ENCODE results near the gene POLA1.

The POLA1 gene

GRCh38 chrX:25002661-25003020 lies 308.9 kb downstream of the POLA1 start:
- no peak for DNase-seq
- Histone ChIP-seq H3K4me1 (ENCODE audit: low read length) (no peaks in the 10 kb centered on the region), H3K9ac (ENCODE audit: low read length) (no peak overlapping the region), H3K79me2 (ENCODE audit: low read length) (no peaks in the 10 kb centered on the region), H3K4me2 (ENCODE audit: low read depth, low read length) (no peak overlapping the region), H3F3A (ENCODE audit: insufficient read depth, low read length) (no peaks in the 10 kb centered on the region), H3K9me3 (replicated peaks; ENCODE audit: insufficient read depth, low read length) (no peaks in the 10 kb centered on the region), H3K27me3 (replicated peaks; ENCODE audit: insufficient read depth, low read length) (peaks cover 10% of the 10 kb centered on the region), H3K4me3 (ENCODE audit: low read length) (no peak overlapping the region), H2AFZ (ENCODE audit: low read length) (no peak overlapping the region), H4K20me1 (ENCODE audit: insufficient read depth, low read length) (no peaks in the 10 kb centered on the region), H3K9me2 (replicated peaks; ENCODE audit: insufficient read depth, low read length) (no peaks in the 10 kb centered on the region), H3K27ac (ENCODE audit: low read length) (no peak overlapping the region), H3K36me3 (replicated peaks; ENCODE audit: insufficient read depth, low read length) (no peaks in the 10 kb centered on the region)
- no peak for TF ChIP-seq CTCF (IDR thresholded peaks at IDR 0.05; ENCODE audit: low read length)
- TF ChIP-seq EZH2 (optimal IDR thresholded peaks at IDR 0.05; ENCODE audit: low read depth, low read length) = no peak
- TF ChIP-seq EZH2phosphoT487 (IDR thresholded peaks at IDR 0.05; ENCODE audit: low read length) = no peak

- H3K9ac ChIP-seq (ENCODE audit: low read length) = no peak overlapping the region
- H3K9me3 ChIP-seq (replicated peaks; ENCODE audit: insufficient read depth, low read length) = no peaks in the 10 kb centered on the region
- H3K27me3 ChIP-seq (replicated peaks; ENCODE audit: insufficient read depth, low read length) = peaks cover 16% of the 10 kb centered on the region
- DNase-seq = no peak
- H3K4me1 ChIP-seq (ENCODE audit: low read length) = no peaks in the 10 kb centered on the region
- H3K4me3 ChIP-seq (ENCODE audit: low read length) = no peak overlapping the region
- no peaks in the 10 kb centered on the region for H3F3A ChIP-seq (ENCODE audit: insufficient read depth, low read length)
- TF ChIP-seq CTCF (IDR thresholded peaks at IDR 0.05; ENCODE audit: low read length) (no peak), EZH2 (optimal IDR thresholded peaks at IDR 0.05; ENCODE audit: low read depth, low read length) (no peak), EZH2phosphoT487 (IDR thresholded peaks at IDR 0.05; ENCODE audit: low read length) (no peak)
- H2AFZ ChIP-seq (ENCODE audit: low read length) = no peak overlapping the region
- H3K4me2 ChIP-seq (ENCODE audit: low read depth, low read length) = no peak overlapping the region
- H4K20me1 ChIP-seq (ENCODE audit: insufficient read depth, low read length) = no peaks in the 10 kb centered on the region
- no peak overlapping the region for H3K27ac ChIP-seq (ENCODE audit: low read length)
- H3K9me2 ChIP-seq (replicated peaks; ENCODE audit: insufficient read depth, low read length) = no peaks in the 10 kb centered on the region
- no peaks in the 10 kb centered on the region for H3K36me3 ChIP-seq (replicated peaks; ENCODE audit: insufficient read depth, low read length)
- no peaks in the 10 kb centered on the region for H3K79me2 ChIP-seq (ENCODE audit: low read length)
Measured at GRCh38 chrX:25003066-25003849, 309.5 kb downstream of the POLA1 start.

GRCh38 chrX:25004040-25004439 lies 310.3 kb downstream of the POLA1 start:
- DNase-seq = no peak
- Histone ChIP-seq H3F3A (ENCODE audit: insufficient read depth, low read length) (no peaks in the 10 kb centered on the region), H2AFZ (ENCODE audit: low read length) (no peak overlapping the region), H3K4me1 (ENCODE audit: low read length) (no peaks in the 10 kb centered on the region), H3K4me3 (ENCODE audit: low read length) (no peak overlapping the region), H4K20me1 (ENCODE audit: insufficient read depth, low read length) (no peaks in the 10 kb centered on the region), H3K9me2 (replicated peaks; ENCODE audit: insufficient read depth, low read length) (no peaks in the 10 kb centered on the region), H3K9ac (ENCODE audit: low read length) (no peak overlapping the region), H3K4me2 (ENCODE audit: low read depth, low read length) (no peak overlapping the region), H3K36me3 (replicated peaks; ENCODE audit: insufficient read depth, low read length) (no peaks in the 10 kb centered on the region), H3K27me3 (replicated peaks; ENCODE audit: insufficient read depth, low read length) (peaks cover 16% of the 10 kb centered on the region), H3K9me3 (replicated peaks; ENCODE audit: insufficient read depth, low read length) (no peaks in the 10 kb centered on the region), H3K27ac (ENCODE audit: low read length) (no peak overlapping the region), H3K79me2 (ENCODE audit: low read length) (no peaks in the 10 kb centered on the region)
- no peak for TF ChIP-seq EZH2phosphoT487 (IDR thresholded peaks at IDR 0.05; ENCODE audit: low read length)
- no peak for TF ChIP-seq CTCF (IDR thresholded peaks at IDR 0.05; ENCODE audit: low read length)
- no peak for TF ChIP-seq EZH2 (optimal IDR thresholded peaks at IDR 0.05; ENCODE audit: low read depth, low read length)

Measured in MM.1S (cell line).